HepG2 (cell line): ENCODE measurements around the gene ZNF226. TPM values are rescaled to one million over a fixed set of nuclear protein-coding genes. Genes with fewer than 3 reads are reported as not detected.

Experiments used
- CEBPB ChIP-seq: IDR thresholded peaks from 2 replicates; pipeline ENCODE4 v1.6.1; 2011; ENCODE audit warnings: low read depth, low read length, improper control_type of control experiment, borderline replicate concordance
- DZIP1 ChIP-seq: sonication (generic); formaldehyde crosslinking; IDR thresholded peaks from 2 replicates; pipeline ENCODE4 v1.5.0; 2020; ENCODE audit warnings: mild to moderate bottlenecking, missing genetic modification reagents
- FOXA1 ChIP-seq, 2 experiments: fragments of 450-650 bp in 1 of 2; sonication (generic) in 1 of 2; formaldehyde crosslinking in 1 of 2; IDR thresholded peaks; 2 replicates each; pipeline versions ENCODE4 v1.4.0 to v1.6.1; 2016 to 2020; ENCODE audit warnings: missing genetic modification reagents in 1 of 2
- MTERF4 ChIP-seq: sonication (generic); formaldehyde crosslinking; IDR thresholded peaks from 2 replicates; pipeline ENCODE4 v1.8.0; 2023; ENCODE audit warnings: mild to moderate bottlenecking, missing genetic modification reagents
- MYNN ChIP-seq: sonication (generic); formaldehyde crosslinking; IDR thresholded peaks from 2 replicates; pipeline ENCODE4 v1.4.0; 2020; ENCODE audit warnings: mild to moderate bottlenecking, low read depth, missing genetic modification reagents
- POLR2AphosphoS2 ChIP-seq: IDR thresholded peaks from 2 replicates; pipeline ENCODE4 v1.6.1; 2011; ENCODE audit warnings: low read depth, low read length, improper control_type of control experiment
- PRPF4 ChIP-seq: fragments of 200-400 bp; formaldehyde crosslinking; IDR thresholded peaks from 2 replicates; pipeline ENCODE4 v1.6.1; 2016; ENCODE audit warnings: low read length, low read depth; ENCODE audit not compliant: poor library complexity, severe bottlenecking
- RBM39 ChIP-seq: fragments of 200-400 bp; formaldehyde crosslinking; IDR thresholded peaks from one replicate; pipeline ENCODE4 v1.6.1; 2018; ENCODE audit warnings: antibody characterized with exemption, mild to moderate bottlenecking, low read depth, low read length; ENCODE audit not compliant: poor library complexity, severe bottlenecking
- RFXAP ChIP-seq: sonication (generic); formaldehyde crosslinking; IDR thresholded peaks from 2 replicates; pipeline ENCODE4 v1.4.0; 2020; ENCODE audit warnings: missing genetic modification reagents, borderline replicate concordance
- SAFB2 ChIP-seq: sonication (generic); formaldehyde crosslinking; IDR thresholded peaks from 2 replicates; pipeline ENCODE4 v1.5.1; 2020; ENCODE audit warnings: missing genetic modification reagents, low read depth, mild to moderate bottlenecking, borderline replicate concordance
- SOX6 ChIP-seq, 2 experiments: fragments of 450-650 bp in 1 of 2; sonication (generic) in 1 of 2; formaldehyde crosslinking in 1 of 2; IDR thresholded peaks; 2 replicates each; pipeline versions ENCODE4 v1.4.0 to v1.6.1; 2017 to 2020; ENCODE audit warnings: antibody characterized with exemption in 1 of 2, mild to moderate bottlenecking in 1 of 2, missing genetic modification reagents in 1 of 2
- ZFAT ChIP-seq: sonication (generic); formaldehyde crosslinking; conservative IDR thresholded peaks from 2 replicates; pipeline ENCODE4 v1.8.1; 2023; ENCODE audit warnings: missing genetic modification reagents, inconsistent platforms
- ZNF101 ChIP-seq: sonication (generic); formaldehyde crosslinking; IDR thresholded peaks from 2 replicates; pipeline ENCODE4 v1.4.0; 2020; ENCODE audit warnings: mild to moderate bottlenecking, low read depth, missing genetic modification reagents, borderline replicate concordance
- ZNF207 ChIP-seq: fragments of 450-650 bp; IDR thresholded peaks from 2 replicates; pipeline ENCODE4 v1.6.1; 2016; ENCODE audit warnings: antibody characterized with exemption, borderline replicate concordance
- ZNF274 ChIP-seq: sonication (generic); formaldehyde crosslinking; IDR thresholded peaks from 2 replicates; pipeline ENCODE4 v1.5.1; 2020; ENCODE audit warnings: mild to moderate bottlenecking, missing genetic modification reagents
- ZNF549 ChIP-seq: sonication (generic); formaldehyde crosslinking; IDR thresholded peaks from 2 replicates; pipeline ENCODE4 v1.5.0; 2020; ENCODE audit warnings: missing genetic modification reagents
- ZNF562 ChIP-seq: sonication (generic); formaldehyde crosslinking; IDR thresholded peaks from 2 replicates; pipeline ENCODE4 v1.8.0; 2022; ENCODE audit warnings: missing genetic modification reagents, borderline replicate concordance
- ZNF609 ChIP-seq: sonication (generic); formaldehyde crosslinking; IDR thresholded peaks from 2 replicates; pipeline ENCODE4 v1.4.0; 2020; ENCODE audit warnings: mild to moderate bottlenecking, missing genetic modification reagents, borderline replicate concordance
- ZNF777 ChIP-seq: sonication (generic); formaldehyde crosslinking; IDR thresholded peaks from 2 replicates; pipeline ENCODE4 v1.4.0; 2020; ENCODE audit warnings: missing genetic modification reagents
- polyA plus RNA-seq, 8 experiments: library from polyadenylated mRNA; depleted of rRNA in 3 of 8; stranded (reverse) in 7 of 8; unstranded in 1 of 8; fragments of >200 nt; fragmentation: Illumina TruSeq in 4 of 8; extraction: Trizol in 4 of 8; gene quantifications; 2 replicates each; pipeline versions ENCODE4 v1.2.1 to v1.2.3, GENCODE V29; 2011 to 2016; ENCODE audit warnings: low read depth in 4 of 8, missing spikeins in 1 of 8, mixed read lengths in 1 of 8; ENCODE audit not compliant: insufficient read depth in 1 of 8
- total RNA-seq, 5 experiments: library from RNA; depleted of rRNA; stranded (reverse); fragments of >200 nt; fragmentation: Illumina TruSeq; extraction: Trizol; gene quantifications; 2 replicates each; pipeline ENCODE4 v1.2.3, GENCODE V29; 2016; ENCODE audit warnings: low read depth in 1 of 5

The ZNF226 gene
- total and polyA plus RNA-seq, 2 of the 13 experiments (the other 11 are each of a cell fraction or from before 2014, with no cell fraction given) = 8.3 to 16.0 TPM

GRCh38 chr19:44207126-44207803 is 42.4 kb downstream of the ZNF226 start (continued):
- no peak for TF ChIP-seq MTERF4 (CRISPR knock-in tag)
- no peak for TF ChIP-seq ZFAT (CRISPR knock-in tag)
- TF ChIP-seq ZNF101 (CRISPR knock-in tag) = no peak
- 0 out of 2 replicates have a peak, but pooled peaks have one; percentile 49 for TF ChIP-seq RFXAP
- TF ChIP-seq POLR2AphosphoS2 = no peak
- TF ChIP-seq FOXA1 (IDR thresholded peaks at IDR 0.05) = no peak
- TF ChIP-seq FOXA1 (CRISPR knock-in tag; IDR thresholded peaks at IDR 0.05) = no peak
- TF ChIP-seq ZNF609 (CRISPR knock-in tag) = no peak
- TF ChIP-seq ZNF274 (CRISPR knock-in tag) = peak; percentile 52; the same call in 1 of the 2 replicates
- TF ChIP-seq RBM39 = no peak
- TF ChIP-seq CEBPB = no peak
- no peak for TF ChIP-seq MYNN
- TF ChIP-seq SAFB2 (CRISPR knock-in tag) = no peak
- TF ChIP-seq ZNF562 = no peak
- no peak for TF ChIP-seq DZIP1 (CRISPR knock-in tag)
- TF ChIP-seq PRPF4 = no peak
- TF ChIP-seq ZNF207 = no peak
- TF ChIP-seq ZNF549 (CRISPR knock-in tag) = no peak
- TF ChIP-seq ZNF777 (CRISPR knock-in tag) = no peak
- no peak for TF ChIP-seq SOX6 (IDR thresholded peaks at IDR 0.05)
- peak; percentile 71 for TF ChIP-seq SOX6 (CRISPR knock-in tag; IDR thresholded peaks at IDR 0.05)
